Measurements from ENCODE around the gene ATP8A1.
A peak's percentile ranks its signal among the peaks of the same experiment; 100 is the strongest.
"Not testable (repeated sequence)": the region's sequence is repeated elsewhere in the genome, so short reads cannot be mapped to it uniquely, and the experiment has no call there.

ATP8A1 gene

DNA sequence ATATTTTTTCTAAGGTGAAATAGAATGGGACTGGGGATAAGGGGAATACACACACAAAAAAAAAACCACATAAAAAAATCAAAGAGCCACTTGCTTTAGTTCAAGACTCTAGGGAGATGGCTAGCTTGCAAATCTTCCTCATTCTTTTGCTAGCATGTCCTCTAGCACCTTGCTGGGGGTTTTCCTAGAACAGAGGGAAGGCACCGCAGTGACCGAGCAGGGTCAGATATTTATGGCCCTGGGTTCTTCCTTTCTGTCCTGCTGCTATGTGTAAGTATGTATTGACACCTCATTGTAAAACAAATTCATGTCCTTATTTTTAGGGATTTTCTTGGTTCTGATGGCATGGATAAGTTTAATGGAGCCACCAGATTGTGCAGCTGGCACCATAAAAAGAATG, 178.4 kb downstream of the ATP8A1 start:
- in situ Hi-C loops (cut with HindIII; ENCODE audit: low pct_unique_long_range_greater_than_20kb, low sequenced_read_pairs): no loop called here

DNA sequence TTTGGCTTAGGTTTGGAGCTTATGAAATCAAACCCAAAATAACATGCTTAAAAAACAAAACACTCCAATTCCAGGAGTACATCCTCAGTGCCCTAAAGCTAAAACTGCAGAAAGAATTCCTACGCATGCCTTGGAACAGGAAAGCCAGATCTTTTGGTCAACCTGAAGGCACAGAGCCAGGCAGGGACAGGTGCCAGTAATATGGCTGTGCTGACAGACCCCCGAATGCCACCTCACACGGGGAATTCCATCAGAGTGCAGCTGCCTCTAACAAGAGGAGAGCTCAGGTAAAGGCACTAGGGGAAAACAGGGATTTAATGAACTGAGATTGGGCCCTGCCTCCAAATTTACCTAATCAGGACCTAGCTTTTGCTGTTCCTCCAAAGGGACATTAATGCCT, 182.5 kb downstream of the ATP8A1 start:
- in situ Hi-C loops (cut with HindIII; ENCODE audit: low pct_unique_long_range_greater_than_20kb, low sequenced_read_pairs): no loop called here
- DNase-seq (ENCODE audit: low read depth in 1 of 2, low spot score in 1 of 2): no peak
- TF ChIP-seq JUND (IDR thresholded peaks at IDR 0.05; ENCODE audit: low read depth): no peak

More for the DNA sequence above, 178.4 kb downstream of the ATP8A1 start:
- TF ChIP-seq JUND (IDR thresholded peaks at IDR 0.05; ENCODE audit: low read depth): no peak
- DNase-seq (ENCODE audit: low read depth in 1 of 2, low spot score in 1 of 2): no peak

DNA sequence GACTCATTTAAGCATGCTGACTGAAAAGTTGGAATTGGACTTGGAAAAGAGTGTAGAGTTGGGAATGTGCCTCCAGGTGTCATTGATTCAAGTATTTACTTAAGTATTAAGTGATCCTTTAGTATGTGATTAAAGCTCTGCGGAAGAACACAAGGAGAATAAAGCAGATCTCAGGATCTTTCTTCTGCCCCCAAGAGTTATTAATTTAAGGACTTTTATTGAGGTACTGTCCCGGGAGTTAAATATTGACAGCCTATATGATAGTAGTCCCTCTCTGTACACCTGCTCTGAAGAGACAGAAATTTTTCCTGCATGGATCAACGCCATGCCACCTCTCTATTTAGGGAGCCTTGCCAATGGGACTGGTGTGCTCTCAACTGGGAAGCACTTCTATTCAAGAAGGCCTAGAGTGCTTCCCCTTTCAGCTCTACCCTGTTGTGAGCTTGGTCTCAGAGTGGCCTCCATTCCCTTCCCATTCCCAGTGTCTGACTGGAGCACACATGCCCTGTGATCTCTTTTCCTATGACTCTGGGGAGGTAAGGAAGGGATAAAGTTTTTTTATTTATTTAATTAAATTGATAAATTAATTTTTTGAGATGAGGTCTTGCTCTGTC, 183.7 kb downstream of the ATP8A1 start:
- no peak for TF ChIP-seq JUND (IDR thresholded peaks at IDR 0.05; ENCODE audit: low read depth)
- in situ Hi-C loops (cut with HindIII; ENCODE audit: low pct_unique_long_range_greater_than_20kb, low sequenced_read_pairs): no loop called here
- DNase-seq (ENCODE audit: low read depth in 1 of 2, low spot score in 1 of 2): no peak

DNA sequence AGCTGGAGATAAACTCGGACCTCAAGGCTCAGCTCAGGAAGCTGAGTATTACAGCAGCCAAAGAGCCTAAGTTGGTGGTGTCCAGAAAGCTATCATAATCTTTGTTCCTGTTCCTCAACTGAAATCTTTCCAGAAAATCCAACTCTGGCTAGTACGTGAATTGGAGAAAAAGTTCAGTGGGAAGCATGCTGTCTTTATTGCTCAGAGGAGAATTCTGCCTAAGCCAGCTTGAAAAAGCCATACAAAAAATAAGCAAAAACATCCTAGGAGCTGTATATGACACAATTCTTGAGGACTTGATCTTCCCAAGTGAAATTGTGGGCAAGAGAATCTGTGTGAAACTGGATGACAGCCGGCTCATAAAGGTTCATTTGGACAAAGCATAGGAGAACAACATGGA, 185.0 kb downstream of the ATP8A1 start:
- no peak for DNase-seq (ENCODE audit: low read depth in 1 of 2, low spot score in 1 of 2)
- TF ChIP-seq JUND (IDR thresholded peaks at IDR 0.05; ENCODE audit: low read depth): no peak
- in situ Hi-C loops (cut with HindIII; ENCODE audit: low pct_unique_long_range_greater_than_20kb, low sequenced_read_pairs): no loop called here

DNA sequence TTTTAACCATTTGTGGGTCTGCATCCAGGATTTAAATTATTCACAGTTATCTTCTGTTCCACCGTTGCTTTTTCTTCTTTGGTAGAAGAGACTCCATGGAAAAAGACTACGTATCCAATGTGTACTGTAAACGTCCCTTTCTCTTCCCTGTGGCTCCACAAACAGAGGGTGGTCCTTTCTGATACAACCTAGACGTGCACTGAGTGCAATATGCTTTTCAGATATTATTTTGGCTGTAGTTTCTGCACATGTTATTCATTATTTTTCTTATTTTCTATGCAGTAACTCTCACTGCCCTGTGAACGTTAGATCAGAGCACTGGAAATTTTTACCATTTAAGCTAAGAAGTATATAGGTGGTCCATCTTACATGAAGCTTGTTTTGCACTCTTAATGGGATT, 186.9 kb downstream of the ATP8A1 start:
- in situ Hi-C loops (cut with HindIII; ENCODE audit: low pct_unique_long_range_greater_than_20kb, low sequenced_read_pairs): no loop called here
- TF ChIP-seq JUND (IDR thresholded peaks at IDR 0.05; ENCODE audit: low read depth): no peak
- DNase-seq (ENCODE audit: low read depth in 1 of 2, low spot score in 1 of 2): no peak

DNA sequence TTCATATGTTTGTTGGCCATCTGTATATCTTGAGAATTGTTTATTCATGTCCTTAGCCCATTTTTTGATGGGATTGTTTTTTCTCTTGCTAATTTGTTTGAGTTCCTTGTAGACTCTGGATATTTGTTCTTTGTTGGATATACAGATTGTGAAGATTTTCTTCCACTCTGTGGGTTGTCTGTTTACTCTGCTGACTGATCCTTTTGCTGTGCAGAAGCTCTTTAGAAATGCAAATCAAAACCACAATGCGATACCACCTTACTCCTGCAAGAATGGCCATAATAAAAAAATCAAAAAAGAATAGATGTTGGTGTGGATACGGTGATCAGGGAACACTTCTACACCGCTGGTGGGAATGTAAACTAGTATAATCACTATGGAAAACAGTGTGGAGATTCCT, 189.1 kb downstream of the ATP8A1 start:
- in situ Hi-C loops (cut with HindIII; ENCODE audit: low pct_unique_long_range_greater_than_20kb, low sequenced_read_pairs): not testable (repeated sequence)
- DNase-seq (ENCODE audit: low read depth in 1 of 2, low spot score in 1 of 2): peak in 1 of 2 experiments; percentile 5

DNA sequence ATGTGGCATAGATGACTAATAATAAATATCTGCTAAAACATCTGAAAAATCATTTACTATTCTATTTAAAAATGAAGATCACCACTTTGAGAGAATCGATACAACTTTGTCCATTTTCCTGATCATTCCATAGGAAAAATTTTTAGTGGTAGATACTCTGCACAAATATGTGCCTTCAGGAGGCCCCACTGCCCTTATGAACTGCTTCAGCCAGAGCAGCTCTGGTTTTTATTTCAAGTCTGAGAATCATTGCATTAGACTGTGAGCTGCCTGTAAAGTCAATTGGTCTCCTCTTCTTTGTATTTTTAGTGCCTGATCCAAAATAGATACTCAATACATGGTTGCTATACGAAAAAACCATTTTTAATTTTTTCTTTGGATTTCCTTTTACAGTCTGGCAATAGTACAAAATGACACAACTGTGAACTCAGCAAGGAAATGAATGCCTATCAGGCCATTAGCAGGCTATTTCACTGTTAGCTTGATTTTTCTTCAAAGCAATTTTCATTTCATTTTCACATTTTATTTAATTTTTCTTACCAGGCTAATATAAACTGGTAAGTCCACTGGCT, 190.5 kb downstream of the ATP8A1 start:
- in situ Hi-C loops (cut with HindIII; ENCODE audit: low pct_unique_long_range_greater_than_20kb, low sequenced_read_pairs): no loop called here
- no peak for DNase-seq (ENCODE audit: low read depth in 1 of 2, low spot score in 1 of 2)
- no peak for TF ChIP-seq JUND (IDR thresholded peaks at IDR 0.05; ENCODE audit: low read depth)

DNA sequence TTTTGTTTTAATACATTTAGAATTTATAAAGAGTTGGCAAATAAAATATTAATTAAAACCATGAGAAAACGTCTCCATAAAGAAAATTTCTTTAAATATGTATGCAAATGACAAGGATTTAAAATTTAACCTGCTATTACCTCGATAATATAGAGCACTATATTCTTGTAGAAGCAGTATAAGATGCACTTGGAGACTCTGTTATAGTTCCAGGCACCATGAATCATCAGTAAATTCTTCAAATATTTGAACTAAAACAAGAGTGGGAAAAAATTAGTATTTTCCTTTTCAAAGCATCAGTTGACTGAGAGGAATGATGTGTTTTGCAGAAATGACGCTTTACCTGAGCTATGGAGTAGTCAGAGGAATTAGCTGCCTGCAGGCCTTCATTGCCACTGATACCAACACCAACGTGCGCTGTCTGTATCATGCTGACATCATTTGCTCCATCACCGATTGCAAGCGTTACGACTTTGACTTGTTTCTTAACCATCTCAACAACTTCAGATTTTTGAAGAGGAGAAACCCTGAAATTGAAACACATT, 192.3 kb downstream of the ATP8A1 start:
- DNase-seq (ENCODE audit: low read depth in 1 of 2, low spot score in 1 of 2): no peak
- no peak for TF ChIP-seq JUND (IDR thresholded peaks at IDR 0.05; ENCODE audit: low read depth)
- in situ Hi-C loops (cut with HindIII; ENCODE audit: low pct_unique_long_range_greater_than_20kb, low sequenced_read_pairs): no loop called here

DNA sequence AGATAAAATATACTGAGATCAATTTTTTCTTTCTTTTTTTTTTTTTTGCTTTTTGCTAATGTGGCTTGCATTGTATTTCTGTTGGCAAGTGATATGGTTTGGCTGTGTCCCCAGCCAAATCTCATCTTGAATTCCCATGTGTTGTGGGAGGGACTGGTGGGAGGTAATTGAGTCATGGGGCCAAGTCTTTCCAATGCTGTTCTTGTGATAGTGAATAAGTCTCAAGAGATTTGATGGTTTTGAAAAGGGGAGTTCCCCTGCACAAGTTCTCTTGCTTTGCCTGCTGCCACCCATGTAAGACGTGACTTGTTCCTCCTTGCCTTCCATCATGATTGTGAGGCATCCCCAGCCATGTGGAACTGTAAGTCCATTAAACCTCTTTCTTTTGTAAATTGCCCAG, 195.7 kb downstream of the ATP8A1 start:
- DNase-seq (ENCODE audit: low read depth in 1 of 2, low spot score in 1 of 2); in situ Hi-C loops (cut with HindIII; ENCODE audit: low pct_unique_long_range_greater_than_20kb, low sequenced_read_pairs): not testable (repeated sequence)

DNA sequence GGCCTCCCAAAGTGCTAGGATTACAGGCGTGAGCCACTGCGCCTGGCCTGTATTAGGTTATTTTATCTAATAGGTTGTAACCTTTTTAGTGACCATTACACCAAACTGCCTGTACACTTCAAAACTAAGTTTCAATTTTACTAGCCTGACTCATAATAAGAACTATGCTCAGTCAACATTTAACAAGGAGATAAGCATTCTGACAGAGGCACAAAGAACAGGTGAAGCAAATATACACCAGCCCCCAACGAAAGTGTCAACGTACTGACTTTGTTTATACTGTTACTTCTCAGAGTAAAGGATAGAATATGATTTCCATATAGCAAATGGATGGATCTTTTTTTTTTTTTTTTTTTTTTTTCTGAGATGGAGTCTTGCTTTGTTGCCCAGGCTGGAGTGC, 196.9 kb downstream of the ATP8A1 start:
- TF ChIP-seq JUND (IDR thresholded peaks at IDR 0.05; ENCODE audit: low read depth): no peak
- in situ Hi-C loops (cut with HindIII; ENCODE audit: low pct_unique_long_range_greater_than_20kb, low sequenced_read_pairs): no loop called here
- no peak for DNase-seq (ENCODE audit: low read depth in 1 of 2, low spot score in 1 of 2)

DNA sequence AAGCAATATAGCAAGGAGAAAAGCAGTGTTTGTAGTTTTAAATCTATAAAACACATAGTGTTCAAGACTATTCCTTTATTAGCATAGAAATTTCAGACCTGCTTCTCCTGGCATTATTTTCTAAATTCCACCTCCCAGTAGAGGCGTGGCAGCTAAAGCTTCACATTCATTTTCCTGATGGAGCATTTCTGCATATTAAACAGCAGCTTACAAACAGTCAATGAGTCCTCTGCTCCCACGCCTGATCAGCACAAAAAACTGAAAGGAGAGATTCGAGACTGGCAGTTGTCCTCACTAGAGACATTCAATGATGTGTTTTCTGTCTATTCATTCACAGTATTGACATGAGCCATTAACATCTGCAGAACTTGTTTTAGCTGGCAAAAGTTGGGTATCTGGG, 198.2 kb downstream of the ATP8A1 start:
- in situ Hi-C loops (cut with HindIII; ENCODE audit: low pct_unique_long_range_greater_than_20kb, low sequenced_read_pairs): no loop called here
- TF ChIP-seq JUND (IDR thresholded peaks at IDR 0.05; ENCODE audit: low read depth): no peak
- DNase-seq (ENCODE audit: low read depth in 1 of 2, low spot score in 1 of 2): no peak

DNA sequence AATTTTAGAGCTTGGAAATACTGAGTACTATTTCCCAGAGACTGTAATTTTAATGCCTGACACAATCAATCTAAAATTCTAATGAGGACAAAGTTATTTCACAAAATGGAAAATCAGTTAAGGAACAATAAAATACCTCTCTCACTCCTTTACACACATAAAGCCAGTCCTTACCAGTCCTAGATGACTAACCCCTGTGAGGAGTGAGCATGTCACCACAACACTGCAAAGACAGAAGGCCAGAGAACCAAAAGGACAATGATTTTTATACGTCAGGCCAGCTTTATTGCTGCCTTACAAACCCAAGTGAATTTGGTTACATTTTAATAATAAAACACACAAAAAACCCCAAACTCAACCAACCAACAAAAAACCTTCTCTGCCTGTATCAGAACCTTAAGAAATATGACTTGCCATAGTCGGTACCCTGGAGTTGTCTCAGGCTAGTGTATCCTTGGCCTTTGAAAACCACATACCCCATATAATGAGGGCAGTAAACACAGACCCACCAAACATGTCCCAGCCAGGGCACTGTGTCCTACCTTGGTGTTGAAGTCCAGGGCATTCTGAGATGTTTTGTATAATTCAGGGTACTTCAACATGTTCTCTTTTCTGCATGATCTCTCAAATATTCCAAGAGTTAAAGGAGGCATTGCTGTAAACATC, 202.0 kb downstream of the ATP8A1 start:
- DNase-seq (ENCODE audit: low read depth in 1 of 2, low spot score in 1 of 2): no peak
- in situ Hi-C loops (cut with HindIII; ENCODE audit: low pct_unique_long_range_greater_than_20kb, low sequenced_read_pairs): no loop called here
- no peak for TF ChIP-seq JUND (IDR thresholded peaks at IDR 0.05; ENCODE audit: low read depth)

DNA sequence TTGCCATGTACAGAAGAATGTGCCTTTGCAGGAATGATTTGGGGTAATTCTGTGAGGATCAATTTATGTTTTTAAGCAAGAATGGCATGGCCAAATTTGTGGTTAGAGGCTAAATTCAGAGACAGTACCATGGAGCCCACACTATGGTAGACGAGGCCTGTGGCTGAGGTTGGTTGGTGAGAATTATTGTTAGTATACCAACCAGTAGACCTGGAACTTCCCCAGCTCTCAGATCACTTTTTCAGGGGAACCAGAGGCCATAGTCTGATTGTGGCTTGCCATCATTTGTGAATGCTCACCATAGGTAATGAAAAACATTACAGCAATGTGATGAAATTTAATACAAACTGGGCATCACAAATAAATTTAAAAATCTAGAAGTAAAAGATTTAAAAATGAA, 203.3 kb downstream of the ATP8A1 start:
- DNase-seq (ENCODE audit: low read depth in 1 of 2, low spot score in 1 of 2): no peak
- in situ Hi-C loops (cut with HindIII; ENCODE audit: low pct_unique_long_range_greater_than_20kb, low sequenced_read_pairs): no loop called here
- no peak for TF ChIP-seq JUND (IDR thresholded peaks at IDR 0.05; ENCODE audit: low read depth)
